ENCODE results near the gene TMEM212. TPM values are rescaled to one million over a fixed set of nuclear protein-coding genes. Genes with fewer than 3 reads are reported as not detected.

TMEM212 gene
- polyA plus RNA-seq, 2 donors, result not detected

- Histone ChIP-seq H3K4me1 (ENCODE audit: control insufficient read depth in 2 of 2, insufficient read depth in 2 of 2, low read length in 1 of 2) (no peaks in the 10 kb centered on the region), H3K4me3 (ENCODE audit: low read depth in 1 of 2, low read length in 2 of 2) (no peak overlapping the region), H3K36me3 (ENCODE audit: control insufficient read depth in 2 of 2, insufficient read depth in 2 of 2, low read length in 1 of 2) (no peaks in the 10 kb centered on the region), H3K27ac (ENCODE audit: low read depth in 2 of 2, low read length in 1 of 2) (no peak overlapping the region), H3K27me3 (ENCODE audit: control insufficient read depth in 1 of 2, insufficient read depth in 2 of 2, low read length in 2 of 2) (no peaks in the 10 kb centered on the region), H3K9me3 (ENCODE audit: control insufficient read depth in 2 of 2, insufficient read depth in 1 of 2, low read depth in 1 of 2, low read length in 1 of 2) (no peaks in the 10 kb centered on the region)
- 80 to 83% methylated on average over 5 of the region's 5 CpGs for WGBS, 2 donors
Measured at GRCh38 chr3:171867981-171868380, 24.8 kb downstream of the TMEM212 start.

- H3K4me3 ChIP-seq (ENCODE audit: low read depth in 1 of 2, low read length in 2 of 2), result no peak overlapping the region
- no peaks in the 10 kb centered on the region for H3K27me3 ChIP-seq (ENCODE audit: control insufficient read depth in 1 of 2, insufficient read depth in 2 of 2, low read length in 2 of 2)
- H3K27ac ChIP-seq (ENCODE audit: low read depth in 2 of 2, low read length in 1 of 2), result no peak overlapping the region
- peaks cover 0 to 2% of the 10 kb centered on the region in 2 donors for H3K4me1 ChIP-seq (ENCODE audit: control insufficient read depth in 2 of 2, insufficient read depth in 2 of 2, low read length in 1 of 2)
- H3K36me3 ChIP-seq (ENCODE audit: control insufficient read depth in 2 of 2, insufficient read depth in 2 of 2, low read length in 1 of 2), result no peaks in the 10 kb centered on the region
- H3K9me3 ChIP-seq (ENCODE audit: control insufficient read depth in 2 of 2, insufficient read depth in 1 of 2, low read depth in 1 of 2, low read length in 1 of 2), result no peaks in the 10 kb centered on the region
- WGBS, 2 donors, result 85 to 86% methylated on average over 8 of the region's 8 CpGs
Measured at GRCh38 chr3:171871392-171872274, 28.5 kb downstream of the TMEM212 start.

GRCh38 chr3:171873580-171873979 lies 30.4 kb downstream of the TMEM212 start:
- Histone ChIP-seq H3K36me3 (ENCODE audit: control insufficient read depth in 2 of 2, insufficient read depth in 2 of 2, low read length in 1 of 2) (no peaks in the 10 kb centered on the region), H3K9me3 (ENCODE audit: control insufficient read depth in 2 of 2, insufficient read depth in 1 of 2, low read depth in 1 of 2, low read length in 1 of 2) (no peaks in the 10 kb centered on the region), H3K4me1 (ENCODE audit: control insufficient read depth in 2 of 2, insufficient read depth in 2 of 2, low read length in 1 of 2) (peaks cover 0 to 2% of the 10 kb centered on the region in 2 donors), H3K27ac (ENCODE audit: low read depth in 2 of 2, low read length in 1 of 2) (no peak overlapping the region), H3K27me3 (ENCODE audit: control insufficient read depth in 1 of 2, insufficient read depth in 2 of 2, low read length in 2 of 2) (no peaks in the 10 kb centered on the region), H3K4me3 (ENCODE audit: low read depth in 1 of 2, low read length in 2 of 2) (no peak overlapping the region)
- WGBS, 2 donors, result 68 to 74% methylated on average over 1 of the region's 1 CpG

- Histone ChIP-seq H3K9me3 (ENCODE audit: control insufficient read depth in 2 of 2, insufficient read depth in 1 of 2, low read depth in 1 of 2, low read length in 1 of 2) (no peaks in the 10 kb centered on the region), H3K27ac (ENCODE audit: low read depth in 2 of 2, low read length in 1 of 2) (no peak overlapping the region), H3K4me1 (ENCODE audit: control insufficient read depth in 2 of 2, insufficient read depth in 2 of 2, low read length in 1 of 2) (peaks cover 0 to 2% of the 10 kb centered on the region in 2 donors), H3K27me3 (ENCODE audit: control insufficient read depth in 1 of 2, insufficient read depth in 2 of 2, low read length in 2 of 2) (no peaks in the 10 kb centered on the region), H3K4me3 (ENCODE audit: low read depth in 1 of 2, low read length in 2 of 2) (no peak overlapping the region), H3K36me3 (ENCODE audit: control insufficient read depth in 2 of 2, insufficient read depth in 2 of 2, low read length in 1 of 2) (no peaks in the 10 kb centered on the region)
- 38 to 47% methylated on average over 2 of the region's 2 CpGs for WGBS, 2 donors
Measured at GRCh38 chr3:171874251-171874681, 31.1 kb downstream of the TMEM212 start.

GRCh38 chr3:171874879-171875278 lies 31.7 kb downstream of the TMEM212 start:
- Histone ChIP-seq H3K4me3 (ENCODE audit: low read depth in 1 of 2, low read length in 2 of 2) (no peak overlapping the region), H3K4me1 (ENCODE audit: control insufficient read depth in 2 of 2, insufficient read depth in 2 of 2, low read length in 1 of 2) (peaks cover 0 to 2% of the 10 kb centered on the region in 2 donors), H3K9me3 (ENCODE audit: control insufficient read depth in 2 of 2, insufficient read depth in 1 of 2, low read depth in 1 of 2, low read length in 1 of 2) (no peaks in the 10 kb centered on the region), H3K27me3 (ENCODE audit: control insufficient read depth in 1 of 2, insufficient read depth in 2 of 2, low read length in 2 of 2) (no peaks in the 10 kb centered on the region), H3K36me3 (ENCODE audit: control insufficient read depth in 2 of 2, insufficient read depth in 2 of 2, low read length in 1 of 2) (no peaks in the 10 kb centered on the region), H3K27ac (ENCODE audit: low read depth in 2 of 2, low read length in 1 of 2) (peak overlapping the region in 1 of 2 donors; percentile 0)
- WGBS, 2 donors, result 75 to 79% methylated on average over 4 of the region's 4 CpGs

GRCh38 chr3:171875923-171876412 lies 32.8 kb downstream of the TMEM212 start:
- H3K27ac ChIP-seq (ENCODE audit: low read depth in 2 of 2, low read length in 1 of 2), result peak overlapping the region in 1 of 2 donors; percentile 13
- 55 to 56% methylated on average over 4 of the region's 4 CpGs for WGBS, 2 donors
- H3K36me3 ChIP-seq (ENCODE audit: control insufficient read depth in 2 of 2, insufficient read depth in 2 of 2, low read length in 1 of 2), result no peaks in the 10 kb centered on the region
- H3K4me3 ChIP-seq (ENCODE audit: low read depth in 1 of 2, low read length in 2 of 2), result no peak overlapping the region
- no peaks in the 10 kb centered on the region for H3K9me3 ChIP-seq (ENCODE audit: control insufficient read depth in 2 of 2, insufficient read depth in 1 of 2, low read depth in 1 of 2, low read length in 1 of 2)
- H3K27me3 ChIP-seq (ENCODE audit: control insufficient read depth in 1 of 2, insufficient read depth in 2 of 2, low read length in 2 of 2), result no peaks in the 10 kb centered on the region
- peaks cover 0 to 2% of the 10 kb centered on the region in 2 donors for H3K4me1 ChIP-seq (ENCODE audit: control insufficient read depth in 2 of 2, insufficient read depth in 2 of 2, low read length in 1 of 2)

- Histone ChIP-seq H3K36me3 (ENCODE audit: control insufficient read depth in 2 of 2, insufficient read depth in 2 of 2, low read length in 1 of 2) (no peaks in the 10 kb centered on the region), H3K27ac (ENCODE audit: low read depth in 2 of 2, low read length in 1 of 2) (no peak overlapping the region), H3K4me3 (ENCODE audit: low read depth in 1 of 2, low read length in 2 of 2) (no peak overlapping the region), H3K27me3 (ENCODE audit: control insufficient read depth in 1 of 2, insufficient read depth in 2 of 2, low read length in 2 of 2) (no peaks in the 10 kb centered on the region), H3K4me1 (ENCODE audit: control insufficient read depth in 2 of 2, insufficient read depth in 2 of 2, low read length in 1 of 2) (peaks cover 0 to 2% of the 10 kb centered on the region in 2 donors), H3K9me3 (ENCODE audit: control insufficient read depth in 2 of 2, insufficient read depth in 1 of 2, low read depth in 1 of 2, low read length in 1 of 2) (no peaks in the 10 kb centered on the region)
- WGBS, 2 donors, result 25 to 34% methylated on average over 5 of the region's 5 CpGs
Measured at GRCh38 chr3:171876680-171877147, 33.6 kb downstream of the TMEM212 start.

- Histone ChIP-seq H3K36me3 (ENCODE audit: control insufficient read depth in 2 of 2, insufficient read depth in 2 of 2, low read length in 1 of 2) (no peaks in the 10 kb centered on the region), H3K27ac (ENCODE audit: low read depth in 2 of 2, low read length in 1 of 2) (no peak overlapping the region), H3K9me3 (ENCODE audit: control insufficient read depth in 2 of 2, insufficient read depth in 1 of 2, low read depth in 1 of 2, low read length in 1 of 2) (no peaks in the 10 kb centered on the region), H3K4me1 (ENCODE audit: control insufficient read depth in 2 of 2, insufficient read depth in 2 of 2, low read length in 1 of 2) (peaks cover 0 to 2% of the 10 kb centered on the region in 2 donors), H3K27me3 (ENCODE audit: control insufficient read depth in 1 of 2, insufficient read depth in 2 of 2, low read length in 2 of 2) (no peaks in the 10 kb centered on the region), H3K4me3 (ENCODE audit: low read depth in 1 of 2, low read length in 2 of 2) (no peak overlapping the region)
- WGBS, 2 donors, result 71 to 74% methylated on average over 4 of the region's 4 CpGs
Measured at GRCh38 chr3:171878461-171879225, 35.5 kb downstream of the TMEM212 start.

- WGBS, 2 donors, result 90 to 93% methylated on average over 3 of the region's 3 CpGs
- Histone ChIP-seq H3K4me1 (ENCODE audit: control insufficient read depth in 2 of 2, insufficient read depth in 2 of 2, low read length in 1 of 2) (peaks cover 0 to 2% of the 10 kb centered on the region in 2 donors), H3K4me3 (ENCODE audit: low read depth in 1 of 2, low read length in 2 of 2) (no peak overlapping the region)
Measured at GRCh38 chr3:171879472-171879871, 36.3 kb downstream of the TMEM212 start.

More at GRCh38 chr3:171879472-171879871, 36.3 kb downstream of the TMEM212 start:
- H3K36me3 ChIP-seq (ENCODE audit: control insufficient read depth in 2 of 2, insufficient read depth in 2 of 2, low read length in 1 of 2), result no peaks in the 10 kb centered on the region
- no peaks in the 10 kb centered on the region for H3K9me3 ChIP-seq (ENCODE audit: control insufficient read depth in 2 of 2, insufficient read depth in 1 of 2, low read depth in 1 of 2, low read length in 1 of 2)
- no peak overlapping the region for H3K27ac ChIP-seq (ENCODE audit: low read depth in 2 of 2, low read length in 1 of 2)
- H3K27me3 ChIP-seq (ENCODE audit: control insufficient read depth in 1 of 2, insufficient read depth in 2 of 2, low read length in 2 of 2), result no peaks in the 10 kb centered on the region

Measured in esophagus (tissue), 2 donors.